ENCODE data around the gene GNB1L. TPM values are rescaled to one million over a fixed set of nuclear protein-coding genes. Genes with fewer than 3 reads are reported as not detected.

GNB1L gene
- total RNA-seq, 1 donor from 2014 or later = 13.8 TPM

DNA sequence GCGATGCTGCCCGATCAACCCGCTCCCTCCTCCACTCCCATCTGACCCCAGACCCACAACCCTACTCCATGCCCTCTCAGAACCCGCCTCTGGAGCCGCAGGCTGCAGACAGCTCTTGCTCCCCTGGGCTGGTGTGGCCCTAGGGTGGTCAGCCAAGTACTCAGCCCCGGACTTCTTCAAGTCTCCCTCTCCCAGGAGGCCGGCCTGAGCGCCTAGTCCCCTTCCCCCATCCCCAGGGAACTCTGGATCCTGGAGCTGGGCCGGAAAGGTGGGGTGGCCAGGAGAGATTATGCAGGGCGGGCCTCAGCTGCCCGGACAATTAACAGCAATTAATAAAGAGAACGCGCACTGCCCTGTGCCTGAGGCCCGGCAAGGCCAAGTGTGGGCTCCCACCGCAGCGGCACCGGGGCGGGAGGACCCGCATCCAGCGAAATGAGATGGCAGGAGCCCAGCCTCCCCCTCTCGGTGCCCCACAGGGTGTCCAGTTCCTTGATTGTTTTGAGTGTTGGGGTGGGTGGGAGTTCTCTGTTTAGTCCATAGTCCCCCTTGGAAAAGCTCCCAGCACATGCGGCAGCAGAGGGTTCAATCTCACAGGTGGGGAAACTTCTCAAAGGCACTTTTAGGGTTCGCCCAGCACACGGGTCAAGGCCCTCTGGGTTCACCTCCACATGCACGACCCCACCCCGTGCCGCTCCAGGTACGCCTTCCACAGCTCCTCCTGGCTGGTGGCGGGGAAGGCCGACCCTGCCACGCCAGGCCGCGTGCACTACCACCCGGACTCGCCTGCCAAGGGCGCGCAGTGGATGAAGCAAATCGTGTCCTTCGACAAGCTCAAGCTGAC is 91.0 kb downstream of the GNB1L start:
- Mint-ChIP-seq H3K9me3 (no peaks in the 10 kb centered on the region), H3K4me3 (no peak overlapping the region), H3K27me3 (ENCODE audit: low read depth) (peaks cover 83% of the 10 kb centered on the region), H3K36me3 (ENCODE audit: low read depth) (no peaks in the 10 kb centered on the region), H3K27ac (ENCODE audit: unreplicated experiment) (no peak overlapping the region), H3K4me1 (peaks cover 15% of the 10 kb centered on the region)
- TF ChIP-seq, protein P1, sequence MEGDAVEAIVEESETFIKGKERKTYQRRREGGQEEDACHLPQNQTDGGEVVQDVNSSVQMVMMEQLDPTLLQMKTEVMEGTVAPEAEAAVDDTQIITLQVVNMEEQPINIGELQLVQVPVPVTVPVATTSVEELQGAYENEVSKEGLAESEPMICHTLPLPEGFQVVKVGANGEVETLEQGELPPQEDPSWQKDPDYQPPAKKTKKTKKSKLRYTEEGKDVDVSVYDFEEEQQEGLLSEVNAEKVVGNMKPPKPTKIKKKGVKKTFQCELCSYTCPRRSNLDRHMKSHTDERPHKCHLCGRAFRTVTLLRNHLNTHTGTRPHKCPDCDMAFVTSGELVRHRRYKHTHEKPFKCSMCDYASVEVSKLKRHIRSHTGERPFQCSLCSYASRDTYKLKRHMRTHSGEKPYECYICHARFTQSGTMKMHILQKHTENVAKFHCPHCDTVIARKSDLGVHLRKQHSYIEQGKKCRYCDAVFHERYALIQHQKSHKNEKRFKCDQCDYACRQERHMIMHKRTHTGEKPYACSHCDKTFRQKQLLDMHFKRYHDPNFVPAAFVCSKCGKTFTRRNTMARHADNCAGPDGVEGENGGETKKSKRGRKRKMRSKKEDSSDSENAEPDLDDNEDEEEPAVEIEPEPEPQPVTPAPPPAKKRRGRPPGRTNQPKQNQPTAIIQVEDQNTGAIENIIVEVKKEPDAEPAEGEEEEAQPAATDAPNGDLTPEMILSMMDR (conservative IDR thresholded peaks at IDR 0.05) = no peak
- DNase-seq (ENCODE audit: low read depth, low spot score) = no peak

DNA sequence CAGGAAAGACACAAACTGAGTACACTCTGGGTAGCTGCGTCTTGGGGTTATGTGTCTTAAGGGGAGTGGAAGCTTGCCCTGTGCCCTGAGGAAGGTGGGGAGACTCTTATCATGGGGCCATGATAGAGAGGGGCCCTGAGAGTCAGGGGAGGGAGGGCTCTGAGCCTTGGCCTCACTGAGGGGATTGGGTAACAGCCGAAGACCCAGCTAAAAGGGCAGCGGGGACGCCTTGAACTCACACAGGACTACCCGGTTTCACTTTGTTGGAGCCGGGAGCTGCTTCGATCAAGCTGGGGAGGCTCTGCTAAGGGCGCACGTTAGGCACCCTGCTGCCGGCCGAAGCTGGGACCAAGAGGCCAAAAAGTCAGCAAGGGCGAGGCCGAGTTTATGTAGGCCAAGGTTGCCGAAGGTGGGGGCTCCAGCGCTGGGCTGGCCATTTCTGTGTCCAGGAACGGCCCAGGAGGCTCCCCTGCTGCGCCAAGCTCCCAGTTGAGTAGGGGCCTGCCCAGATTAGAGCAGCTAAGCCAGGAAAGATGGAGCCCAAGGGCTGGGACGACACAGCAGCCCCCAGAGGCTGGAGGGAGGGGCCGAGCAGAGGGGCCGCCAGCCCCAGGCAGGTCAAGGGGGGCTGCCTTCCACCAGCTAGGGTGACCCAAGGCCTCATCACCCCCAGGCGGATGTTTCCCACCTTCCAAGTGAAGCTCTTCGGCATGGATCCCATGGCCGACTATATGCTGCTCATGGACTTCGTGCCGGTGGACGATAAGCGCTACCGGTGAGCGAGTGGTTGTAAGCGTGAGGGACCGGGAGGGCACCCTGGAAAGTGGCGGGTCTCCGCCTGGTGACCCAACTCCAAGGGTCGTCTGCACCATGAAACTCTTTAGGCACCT is 91.9 kb downstream of the GNB1L start:
- no peak overlapping the region for H3K27ac Mint-ChIP-seq (ENCODE audit: unreplicated experiment)
- H3K27me3 Mint-ChIP-seq (ENCODE audit: low read depth) = peaks cover 82% of the 10 kb centered on the region
- TF ChIP-seq, protein P1 (conservative IDR thresholded peaks at IDR 0.05) = no peak
- H3K4me1 Mint-ChIP-seq = peaks cover 15% of the 10 kb centered on the region
- H3K36me3 Mint-ChIP-seq (ENCODE audit: low read depth) = no peaks in the 10 kb centered on the region
- peak overlapping the region; percentile 42 for H3K4me3 Mint-ChIP-seq
- no peaks in the 10 kb centered on the region for H3K9me3 Mint-ChIP-seq
- no peak for DNase-seq (ENCODE audit: low read depth, low spot score)

DNA sequence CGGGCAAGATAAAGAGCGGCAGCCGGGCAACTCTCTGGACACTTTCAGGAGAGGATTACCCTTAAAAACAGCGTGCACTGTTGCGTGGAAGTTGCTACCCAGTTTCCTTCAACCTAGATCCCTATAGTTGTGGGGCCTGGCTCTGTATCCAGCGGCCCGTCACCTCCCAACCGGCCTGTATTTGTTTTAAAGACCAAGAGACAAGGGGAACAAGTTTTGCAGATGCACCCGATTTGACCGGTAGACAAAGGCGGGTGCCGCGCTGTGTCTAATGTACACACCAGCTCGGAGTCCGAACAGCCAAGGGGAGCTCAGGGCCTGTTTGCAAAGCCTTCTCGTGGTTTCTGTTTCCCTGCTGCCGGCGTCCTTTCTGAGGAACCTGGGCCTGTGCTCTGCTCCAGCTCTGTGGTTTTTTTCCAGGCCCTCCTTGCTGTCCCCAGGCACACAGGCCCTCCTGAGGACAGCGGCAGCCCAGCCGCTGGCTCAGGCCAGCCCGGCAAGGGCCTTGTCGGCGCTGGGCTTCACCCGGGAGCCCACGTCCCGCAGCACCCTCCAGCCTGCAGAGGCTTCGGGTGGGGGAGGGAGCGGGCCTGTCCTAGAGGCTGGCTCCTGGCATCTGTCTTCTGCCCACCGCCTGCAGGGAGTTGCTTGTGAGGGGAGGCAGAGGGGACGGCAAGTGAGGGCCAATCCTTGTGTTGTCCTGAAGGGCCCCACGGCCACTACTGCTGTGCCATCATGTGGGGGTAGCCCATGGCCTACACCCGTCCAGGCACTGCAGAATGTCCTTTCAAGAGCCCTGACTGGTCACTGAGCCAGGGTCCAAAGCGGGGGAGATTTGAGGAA is 92.7 kb downstream of the GNB1L start:
- Mint-ChIP-seq H3K27ac (ENCODE audit: unreplicated experiment) (no peak overlapping the region), H3K4me1 (peaks cover 15% of the 10 kb centered on the region), H3K36me3 (ENCODE audit: low read depth) (no peaks in the 10 kb centered on the region), H3K9me3 (no peaks in the 10 kb centered on the region), H3K4me3 (peak overlapping the region; percentile 76), H3K27me3 (ENCODE audit: low read depth) (peaks cover 82% of the 10 kb centered on the region)
- no peak for DNase-seq (ENCODE audit: low read depth, low spot score)
- TF ChIP-seq, protein P1 (conservative IDR thresholded peaks at IDR 0.05) = no peak

DNA sequence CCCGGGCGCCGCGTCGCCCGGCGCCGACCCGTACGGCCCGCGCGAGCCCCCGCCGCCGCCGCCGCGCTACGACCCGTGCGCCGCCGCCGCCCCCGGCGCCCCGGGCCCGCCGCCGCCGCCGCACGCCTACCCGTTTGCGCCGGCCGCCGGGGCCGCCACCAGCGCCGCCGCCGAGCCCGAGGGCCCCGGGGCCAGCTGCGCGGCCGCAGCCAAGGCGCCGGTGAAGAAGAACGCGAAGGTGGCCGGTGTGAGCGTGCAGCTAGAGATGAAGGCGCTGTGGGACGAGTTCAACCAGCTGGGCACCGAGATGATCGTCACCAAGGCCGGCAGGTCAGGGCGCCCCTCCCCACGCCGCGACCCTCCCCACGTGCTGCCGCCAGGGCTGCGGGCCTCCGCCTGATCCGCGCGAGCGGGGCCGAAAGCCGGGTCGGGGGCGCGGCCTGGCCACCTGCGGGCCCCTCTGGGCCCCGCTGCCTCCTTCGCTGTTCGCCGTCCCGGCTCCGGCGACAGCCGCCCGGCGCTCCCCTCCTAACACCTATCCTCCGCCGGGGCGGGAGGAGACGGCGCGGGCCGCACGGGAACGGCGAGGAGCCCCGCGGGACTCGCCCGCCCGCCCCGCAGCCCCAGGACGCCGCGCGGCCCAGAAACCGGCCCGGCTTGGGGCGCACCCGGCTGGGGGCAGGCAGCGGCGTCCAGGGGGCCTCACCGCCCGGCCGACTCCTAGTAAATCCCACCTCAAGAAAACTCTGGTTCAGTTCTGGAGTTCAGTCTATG is 93.5 kb downstream of the GNB1L start:
- peaks cover 15% of the 10 kb centered on the region for H3K4me1 Mint-ChIP-seq
- no peaks in the 10 kb centered on the region for H3K9me3 Mint-ChIP-seq
- H3K27ac Mint-ChIP-seq (ENCODE audit: unreplicated experiment) = no peak overlapping the region
- TF ChIP-seq, protein P1 (conservative IDR thresholded peaks at IDR 0.05) = no peak
- no peaks in the 10 kb centered on the region for H3K36me3 Mint-ChIP-seq (ENCODE audit: low read depth)
- H3K4me3 Mint-ChIP-seq = peak overlapping the region; percentile 76
- DNase-seq (ENCODE audit: low read depth, low spot score) = no peak
- H3K27me3 Mint-ChIP-seq (ENCODE audit: low read depth) = peaks cover 83% of the 10 kb centered on the region

Data from neural crest cell (in vitro differentiated cells).